ENCODE data around the gene BLZF1.

DNA sequence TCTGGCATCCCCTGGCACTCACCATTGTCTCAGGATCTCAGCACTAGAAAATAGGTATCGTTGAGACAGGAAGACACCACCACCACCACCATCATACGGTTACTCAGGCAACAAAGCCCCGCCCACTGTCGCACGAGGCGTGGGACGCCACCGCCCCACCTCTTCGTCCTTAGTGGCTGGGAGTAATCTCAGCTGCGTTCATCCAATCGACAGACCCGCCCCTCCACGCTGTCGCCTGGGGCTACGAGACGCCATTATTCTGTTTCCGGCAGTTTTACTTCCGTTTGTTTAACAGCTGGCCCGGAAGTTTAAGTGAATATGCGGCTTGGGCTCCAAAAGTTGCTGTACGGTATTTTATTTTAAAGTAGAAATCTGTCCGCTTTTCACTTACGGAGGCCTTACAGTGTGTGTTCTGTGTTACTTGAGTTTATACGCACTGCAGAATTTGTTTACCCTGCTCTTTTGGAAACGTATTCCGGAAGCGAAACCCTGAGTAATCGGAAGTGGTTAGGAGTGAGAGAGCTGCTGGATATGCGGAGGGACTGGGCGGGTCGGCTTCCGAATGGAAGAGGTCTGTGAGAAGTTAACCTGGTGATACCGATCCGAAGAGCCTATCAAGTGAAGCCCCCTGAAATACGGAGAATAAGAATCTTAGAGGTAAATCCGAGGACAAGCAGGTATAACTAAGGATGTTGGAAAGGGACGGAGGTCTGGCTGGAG lies at the start of gene BLZF1, which contains the start of gene NME7:
- TF ChIP-seq SMAD5 (IDR thresholded peaks at IDR 0.05; ENCODE audit: low read depth) (no peak), SP1 (IDR thresholded peaks at IDR 0.05; ENCODE audit: low read depth, low read length) (peak; percentile 78), E2F4 (IDR thresholded peaks at IDR 0.05; ENCODE audit: low read depth, low read length) (no peak), POLR2A (IDR thresholded peaks at IDR 0.05; ENCODE audit: low read depth, low read length) (peak; percentile 11; the same call in 1 of the 2 replicates), USF2 (IDR thresholded peaks at IDR 0.05; ENCODE audit: borderline replicate concordance, low read depth, low read length) (no peak)
- TF ChIP-seq, protein P1, sequence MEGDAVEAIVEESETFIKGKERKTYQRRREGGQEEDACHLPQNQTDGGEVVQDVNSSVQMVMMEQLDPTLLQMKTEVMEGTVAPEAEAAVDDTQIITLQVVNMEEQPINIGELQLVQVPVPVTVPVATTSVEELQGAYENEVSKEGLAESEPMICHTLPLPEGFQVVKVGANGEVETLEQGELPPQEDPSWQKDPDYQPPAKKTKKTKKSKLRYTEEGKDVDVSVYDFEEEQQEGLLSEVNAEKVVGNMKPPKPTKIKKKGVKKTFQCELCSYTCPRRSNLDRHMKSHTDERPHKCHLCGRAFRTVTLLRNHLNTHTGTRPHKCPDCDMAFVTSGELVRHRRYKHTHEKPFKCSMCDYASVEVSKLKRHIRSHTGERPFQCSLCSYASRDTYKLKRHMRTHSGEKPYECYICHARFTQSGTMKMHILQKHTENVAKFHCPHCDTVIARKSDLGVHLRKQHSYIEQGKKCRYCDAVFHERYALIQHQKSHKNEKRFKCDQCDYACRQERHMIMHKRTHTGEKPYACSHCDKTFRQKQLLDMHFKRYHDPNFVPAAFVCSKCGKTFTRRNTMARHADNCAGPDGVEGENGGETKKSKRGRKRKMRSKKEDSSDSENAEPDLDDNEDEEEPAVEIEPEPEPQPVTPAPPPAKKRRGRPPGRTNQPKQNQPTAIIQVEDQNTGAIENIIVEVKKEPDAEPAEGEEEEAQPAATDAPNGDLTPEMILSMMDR (IDR thresholded peaks at IDR 0.05 in 2 of 3, conservative IDR thresholded peaks at IDR 0.05 in 1 of 3; ENCODE audit: control insufficient read depth in 2 of 3, extremely low read depth in 1 of 3, insufficient read depth in 1 of 3, low read depth in 3 of 3, low read length in 3 of 3): no peak

Data from GM12878 (cell line).